Esophagus muscularis mucosa (tissue), 4 donors: Measurements from ENCODE around the gene UHMK1.

Experiments used
- EP300 ChIP-seq: sonication (generic); formaldehyde crosslinking; IDR thresholded peaks from one replicate; pipeline ENCODE4 v1.6.1; 2017; ENCODE audit warnings: antibody characterized with exemption
- POLR2A ChIP-seq: fragments of 450-650 bp; IDR thresholded peaks from one replicate; pipeline ENCODE4 v1.6.1; 2017; ENCODE audit warnings: antibody characterized with exemption, moderate library complexity, mild to moderate bottlenecking, low read depth
- POLR2AphosphoS5 ChIP-seq, 2 donors: sonication (generic); formaldehyde crosslinking; IDR thresholded peaks; one replicate each; pipeline ENCODE4 v1.6.1; 2017; ENCODE audit warnings: antibody characterized with exemption in 2 of 2
- TF ChIP-seq, protein P1 (sequence below), 3 experiments: fragments of 200-600 bp in 2 of 3; fragments of 450-650 bp in 1 of 3; sonication (generic) in 2 of 3; IDR thresholded peaks; one replicate each; pipeline ENCODE4 v1.5.1; 2017 to 2019; ENCODE audit warnings: antibody characterized with exemption in 3 of 3, mild to moderate bottlenecking in 2 of 3, moderate library complexity in 1 of 3

- TF ChIP-seq, protein P1, sequence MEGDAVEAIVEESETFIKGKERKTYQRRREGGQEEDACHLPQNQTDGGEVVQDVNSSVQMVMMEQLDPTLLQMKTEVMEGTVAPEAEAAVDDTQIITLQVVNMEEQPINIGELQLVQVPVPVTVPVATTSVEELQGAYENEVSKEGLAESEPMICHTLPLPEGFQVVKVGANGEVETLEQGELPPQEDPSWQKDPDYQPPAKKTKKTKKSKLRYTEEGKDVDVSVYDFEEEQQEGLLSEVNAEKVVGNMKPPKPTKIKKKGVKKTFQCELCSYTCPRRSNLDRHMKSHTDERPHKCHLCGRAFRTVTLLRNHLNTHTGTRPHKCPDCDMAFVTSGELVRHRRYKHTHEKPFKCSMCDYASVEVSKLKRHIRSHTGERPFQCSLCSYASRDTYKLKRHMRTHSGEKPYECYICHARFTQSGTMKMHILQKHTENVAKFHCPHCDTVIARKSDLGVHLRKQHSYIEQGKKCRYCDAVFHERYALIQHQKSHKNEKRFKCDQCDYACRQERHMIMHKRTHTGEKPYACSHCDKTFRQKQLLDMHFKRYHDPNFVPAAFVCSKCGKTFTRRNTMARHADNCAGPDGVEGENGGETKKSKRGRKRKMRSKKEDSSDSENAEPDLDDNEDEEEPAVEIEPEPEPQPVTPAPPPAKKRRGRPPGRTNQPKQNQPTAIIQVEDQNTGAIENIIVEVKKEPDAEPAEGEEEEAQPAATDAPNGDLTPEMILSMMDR (IDR thresholded peaks at IDR 0.05), result no peak
- no peak for TF ChIP-seq POLR2A
- no peak for TF ChIP-seq EP300
- TF ChIP-seq POLR2AphosphoS5 (IDR thresholded peaks at IDR 0.05), result no peak
Observed at GRCh38 chr1:162488219-162488618, 9.4 kb upstream of the UHMK1 start.
